Measurements from ENCODE around the gene SLC16A10.
"Not testable (repeated sequence)": the region's sequence is repeated elsewhere in the genome, so short reads cannot be mapped to it uniquely, and the experiment has no call there.

Gene SLC16A10

GRCh38 chr6:111219785-111220184 is 132.5 kb downstream of the SLC16A10 start:
- no peak for DNase-seq (ENCODE audit: low spot score)

DNA sequence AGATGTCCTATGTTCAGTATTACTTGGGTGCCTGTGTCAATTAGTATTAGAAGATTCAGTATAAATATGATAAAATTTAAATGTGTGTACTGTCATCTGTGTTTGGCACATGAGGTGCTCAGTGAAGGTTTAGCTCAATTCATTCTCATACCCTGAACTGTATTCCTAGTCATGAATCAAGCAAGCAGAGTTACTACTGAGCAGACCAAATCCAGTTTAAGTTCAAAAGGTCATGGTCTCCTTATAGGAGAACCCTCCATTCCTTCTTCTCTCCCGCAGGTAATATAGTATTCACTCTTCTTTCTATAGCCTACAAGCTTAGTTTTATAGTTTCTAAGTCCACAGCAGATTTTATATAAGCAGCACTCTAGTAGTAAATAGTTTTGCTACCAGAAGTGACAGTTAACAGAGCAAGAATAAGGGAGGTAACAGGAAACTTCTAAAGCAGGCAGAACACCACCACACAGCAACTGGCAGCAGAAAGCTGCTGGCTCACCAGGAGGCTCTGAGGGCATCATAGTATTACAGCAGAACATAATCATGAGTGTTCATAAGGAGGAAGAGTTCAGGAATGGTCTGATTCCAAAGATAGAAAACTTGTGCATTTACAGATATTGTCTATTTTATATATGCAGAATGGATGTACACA is 133.2 kb downstream of the SLC16A10 start:
- DNase-seq (ENCODE audit: low spot score): no peak

- no peak for DNase-seq (ENCODE audit: low spot score)
Measured at GRCh38 chr6:111221804-111222203, 134.5 kb downstream of the SLC16A10 start.

DNA sequence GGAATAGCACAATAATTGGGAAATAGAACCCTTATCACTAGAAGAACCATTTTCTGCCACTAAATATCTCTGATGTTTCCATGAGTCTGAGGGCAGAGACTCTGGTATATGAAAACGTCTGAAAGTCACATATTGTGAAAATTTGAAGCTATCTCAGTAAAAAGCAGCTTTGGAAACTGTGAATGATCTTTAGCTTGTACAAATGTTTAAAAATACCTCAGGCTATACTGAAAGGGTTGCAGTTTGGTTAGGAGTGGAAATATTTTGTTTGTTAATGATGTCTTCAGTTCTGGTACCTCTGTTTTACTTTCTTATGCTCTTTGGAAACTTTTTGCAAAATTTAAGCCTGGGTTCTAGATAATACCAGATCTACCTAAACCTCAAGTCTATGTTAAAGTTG is 135.0 kb downstream of the SLC16A10 start:
- DNase-seq (ENCODE audit: low spot score): no peak

- no peak for DNase-seq (ENCODE audit: low spot score)
Measured at GRCh38 chr6:111228094-111228493, 140.8 kb downstream of the SLC16A10 start.

GRCh38 chr6:111230351-111231089 is 143.2 kb downstream of the SLC16A10 start:
- DNase-seq (ENCODE audit: low spot score): no peak

DNA sequence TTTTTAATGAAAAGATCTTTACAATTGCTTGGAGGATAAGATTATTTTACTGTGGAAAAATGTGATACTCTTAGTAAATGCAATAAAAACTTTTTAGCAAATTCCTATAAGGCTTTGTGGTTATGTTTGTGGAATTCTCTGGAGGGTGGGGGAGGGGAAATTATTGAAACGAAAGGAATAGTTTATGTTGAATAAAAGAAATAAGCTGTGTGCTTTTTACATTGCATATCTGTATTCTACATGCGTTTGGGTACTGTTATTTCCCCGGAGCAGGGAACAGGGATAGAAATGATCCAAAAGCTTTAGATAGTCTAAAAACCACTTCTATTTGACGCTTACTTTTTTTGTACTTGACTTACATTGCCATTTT is 143.8 kb downstream of the SLC16A10 start:
- DNase-seq (ENCODE audit: low spot score): no peak

- no peak for DNase-seq (ENCODE audit: low spot score)
Measured at GRCh38 chr6:111237852-111238251, 150.5 kb downstream of the SLC16A10 start.

GRCh38 chr6:111238464-111239119 is 151.3 kb downstream of the SLC16A10 start:
- no peak for DNase-seq (ENCODE audit: low spot score)

DNA sequence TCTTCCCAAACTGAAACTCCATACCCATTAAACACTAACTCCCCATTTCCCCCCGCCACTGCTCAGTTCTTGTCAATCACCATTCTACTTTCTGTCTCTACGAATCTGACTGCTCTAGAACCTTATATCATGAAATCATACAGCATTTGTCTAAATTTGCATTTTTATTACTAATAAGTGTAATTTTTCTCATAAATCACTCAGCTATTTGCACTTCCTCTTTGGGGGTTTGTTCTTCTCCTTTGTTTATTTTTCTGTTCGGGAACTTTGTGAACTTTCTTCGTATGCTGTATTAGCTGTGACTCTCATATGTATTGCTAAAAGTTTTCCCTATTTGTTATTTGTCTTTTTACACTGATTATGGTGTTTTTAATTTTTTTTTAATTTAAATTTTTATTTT is 152.2 kb downstream of the SLC16A10 start:
- no peak for DNase-seq (ENCODE audit: low spot score)

- no peak for DNase-seq (ENCODE audit: low spot score)
Measured at GRCh38 chr6:111242452-111242851, 155.1 kb downstream of the SLC16A10 start.

GRCh38 chr6:111243095-111243494 is 155.8 kb downstream of the SLC16A10 start:
- no peak for DNase-seq (ENCODE audit: low spot score)

DNA sequence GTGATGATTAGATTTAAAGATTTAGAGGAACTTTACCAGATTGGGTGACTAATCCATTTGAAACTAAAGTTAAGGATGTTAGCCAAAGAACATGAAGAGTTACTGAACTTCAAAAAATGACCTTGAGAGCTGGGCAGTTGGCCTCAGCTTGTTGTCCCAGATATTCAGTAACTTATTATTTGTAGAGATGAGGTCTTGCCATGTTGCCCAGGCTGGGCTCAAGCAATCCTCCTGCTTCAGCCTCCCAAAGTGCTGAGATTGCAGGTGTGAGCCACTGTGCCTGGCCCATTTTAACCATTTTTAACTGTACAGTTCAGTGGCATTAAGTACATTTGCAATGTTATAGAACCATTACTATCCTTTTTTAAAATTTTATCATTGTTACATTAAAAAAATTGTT is 161.5 kb downstream of the SLC16A10 start:
- DNase-seq (ENCODE audit: low spot score): no peak

DNA sequence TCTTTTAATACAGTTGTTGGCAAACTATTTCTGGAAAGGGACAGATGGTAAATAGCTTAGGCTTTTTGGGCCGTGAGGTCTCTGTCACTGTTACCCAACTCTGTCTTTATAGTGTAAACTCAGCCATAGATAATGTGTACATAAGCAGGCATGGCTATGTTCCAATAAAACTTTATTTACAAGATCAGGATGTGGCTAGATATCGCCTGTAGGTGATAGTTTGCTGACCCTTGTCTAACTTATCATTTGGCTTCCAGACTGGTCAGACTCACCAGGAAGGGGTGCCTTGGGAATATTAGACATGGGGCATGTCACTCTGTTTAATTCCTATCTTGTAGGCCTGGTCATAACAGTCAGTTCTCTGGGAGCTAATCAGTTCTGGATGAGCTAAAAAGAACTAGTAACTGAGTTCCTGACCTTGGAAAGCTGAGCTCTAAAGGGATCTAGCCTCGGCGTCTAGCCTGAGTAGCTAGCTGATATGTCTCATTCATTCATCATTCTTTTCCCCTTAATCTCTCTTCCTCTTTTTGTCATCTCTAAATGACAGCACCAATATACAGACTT is 163.6 kb downstream of the SLC16A10 start:
- no peak for DNase-seq (ENCODE audit: low spot score)

- DNase-seq (ENCODE audit: low spot score): no peak
Measured at GRCh38 chr6:111252726-111253125, 165.4 kb downstream of the SLC16A10 start.

- DNase-seq (ENCODE audit: low spot score): no peak
Measured at GRCh38 chr6:111254004-111254778, 166.9 kb downstream of the SLC16A10 start.

- DNase-seq (ENCODE audit: low spot score): no peak
Measured at GRCh38 chr6:111254779-111255166, 167.5 kb downstream of the SLC16A10 start.

DNA sequence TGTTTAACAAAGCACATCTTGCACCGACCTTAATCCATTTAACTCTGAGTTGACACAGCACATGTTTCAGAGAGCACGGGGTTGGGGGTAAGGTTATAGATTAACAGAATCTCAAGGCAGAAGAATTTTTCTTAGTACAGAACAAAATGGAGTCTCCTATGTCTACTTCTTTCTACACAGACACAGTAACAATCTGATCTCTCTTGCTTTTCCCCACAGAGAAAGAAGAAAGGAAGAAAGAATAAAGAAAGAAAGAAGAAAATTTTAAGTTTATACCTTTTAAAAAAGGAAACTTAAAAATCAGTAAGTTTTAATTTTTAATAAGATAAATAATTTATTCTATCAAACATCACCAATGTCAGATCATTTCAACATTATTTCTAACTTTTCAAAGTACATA is 168.5 kb downstream of the SLC16A10 start:
- DNase-seq (ENCODE audit: low spot score): not testable (repeated sequence)

- DNase-seq (ENCODE audit: low spot score): no peak
Measured at GRCh38 chr6:111256646-111257045, 169.3 kb downstream of the SLC16A10 start.

DNA sequence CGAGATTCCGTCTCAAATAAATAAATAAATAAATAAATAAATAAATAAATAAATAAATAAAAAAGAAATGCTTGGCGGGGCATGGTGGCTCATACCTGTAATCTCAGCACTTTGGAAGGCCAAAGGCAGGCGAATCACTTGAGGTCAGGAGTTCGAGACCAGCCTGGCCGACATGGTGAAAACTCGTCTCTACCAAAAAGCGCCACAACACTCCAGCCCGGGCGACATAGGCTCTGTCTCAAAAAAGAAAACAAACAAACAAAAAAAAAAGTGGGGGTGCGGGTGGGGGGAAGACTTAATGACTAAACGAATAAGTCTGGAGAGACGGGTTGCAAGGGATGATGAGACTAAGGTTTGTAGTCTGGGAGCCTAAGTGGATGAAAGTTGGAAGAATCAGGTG is 170.7 kb downstream of the SLC16A10 start:
- DNase-seq (ENCODE audit: low spot score): no peak

DNA sequence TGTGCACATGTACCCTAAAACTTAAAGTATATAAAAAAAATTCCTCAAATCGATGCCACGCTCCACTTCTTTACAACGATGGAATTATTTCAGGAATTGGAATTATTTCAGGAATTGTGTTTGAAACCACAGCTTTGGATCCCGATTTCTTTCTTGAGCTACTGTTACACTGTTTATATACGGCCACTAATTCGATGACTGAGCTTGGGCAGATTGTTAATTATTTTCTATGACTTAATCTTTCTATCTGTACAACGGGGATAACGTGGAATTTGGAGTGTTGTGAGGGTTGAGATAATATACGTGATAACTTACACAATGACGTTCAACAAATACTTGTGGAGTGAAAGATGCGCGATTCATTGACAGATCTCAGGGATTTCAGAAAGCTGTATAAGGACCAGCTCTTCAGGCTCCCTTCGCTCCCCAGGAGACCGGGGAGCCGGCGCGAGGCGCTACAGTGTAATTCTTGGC is 171.3 kb downstream of the SLC16A10 start:
- DNase-seq (ENCODE audit: low spot score): no peak

All from LoVo (cell line).